Liver (tissue), 9 donors: ENCODE measurements around the gene ZNF555. TPM values are rescaled to one million over a fixed set of nuclear protein-coding genes. Genes with fewer than 3 reads are reported as not detected.

Source experiments
- DNase-seq: peaks from one replicate; pipeline ENCODE4 v3.0.0-alpha.2; 2017; ENCODE audit warnings: low spot score
- H3K27ac ChIP-seq, 2 donors: one replicate each; pipeline ENCODE4 v1.7.0; 2013; ENCODE audit warnings: inconsistent platforms in 2 of 2, low read length in 2 of 2, control low read depth in 1 of 2, low read depth in 1 of 2, mild to moderate bottlenecking in 1 of 2
- H3K27me3 ChIP-seq, 4 donors: one replicate each; pipeline versions ENCODE4 v1.6.1 to v1.7.0; 2013; ENCODE audit warnings: low read length in 3 of 4, inconsistent platforms in 1 of 4, mild to moderate bottlenecking in 1 of 4, moderate library complexity in 1 of 4; ENCODE audit not compliant: control insufficient read depth in 4 of 4, insufficient read depth in 4 of 4
- H3K36me3 ChIP-seq, 4 donors: one replicate each; pipeline versions ENCODE4 v1.6.1 to v1.7.0; 2013; ENCODE audit warnings: low read length in 3 of 4, mild to moderate bottlenecking in 3 of 4, low read depth in 1 of 4, moderate library complexity in 1 of 4; ENCODE audit not compliant: control insufficient read depth in 4 of 4, insufficient read depth in 3 of 4
- H3K4me1 ChIP-seq, 4 donors: one replicate each; pipeline versions ENCODE4 v1.6.1 to v1.7.0; 2013; ENCODE audit warnings: low read length in 3 of 4, mild to moderate bottlenecking in 3 of 4, moderate library complexity in 1 of 4; ENCODE audit not compliant: control insufficient read depth in 4 of 4, insufficient read depth in 4 of 4
- H3K4me3 ChIP-seq, 3 donors: one replicate each; pipeline versions ENCODE4 v1.6.1 to v1.7.0; 2013; ENCODE audit warnings: low read length in 3 of 3, control low read depth in 1 of 3, low read depth in 1 of 3, mild to moderate bottlenecking in 1 of 3
- H3K9ac ChIP-seq, 2 donors: one replicate each; pipeline ENCODE4 v1.7.0; 2013; ENCODE audit warnings: low read length in 2 of 2, mild to moderate bottlenecking in 2 of 2, moderate library complexity in 2 of 2, control low read depth in 1 of 2, low read depth in 1 of 2
- H3K9me3 ChIP-seq, 4 donors: one replicate each; pipeline versions ENCODE4 v1.6.1 to v1.7.0; 2013; ENCODE audit warnings: low read length in 3 of 4; ENCODE audit not compliant: control insufficient read depth in 4 of 4
- ATF3 ChIP-seq: IDR thresholded peaks from 2 replicates; pipeline ENCODE4 v1.6.1; 2016; ENCODE audit warnings: antibody characterized with exemption
- EGR1 ChIP-seq, 2 donors: IDR thresholded peaks; 2 replicates each; pipeline ENCODE4 v1.6.1; 2016 to 2018; ENCODE audit warnings: antibody characterized with exemption in 2 of 2, low read depth in 2 of 2
- FOXA1 ChIP-seq: IDR thresholded peaks from 2 replicates; pipeline ENCODE4 v1.6.1; 2016; ENCODE audit warnings: antibody characterized with exemption
- FOXA2 ChIP-seq: IDR thresholded peaks from 2 replicates; pipeline ENCODE4 v1.6.1; 2016; ENCODE audit warnings: antibody characterized with exemption
- HNF4G ChIP-seq: IDR thresholded peaks from 2 replicates; pipeline ENCODE4 v1.6.1; 2016; ENCODE audit warnings: antibody characterized with exemption
- JUND ChIP-seq, 2 donors: IDR thresholded peaks; 2 replicates each; pipeline ENCODE4 v1.6.1; 2016; ENCODE audit warnings: antibody characterized with exemption in 2 of 2
- NR2F2 ChIP-seq: IDR thresholded peaks from 2 replicates; pipeline ENCODE4 v1.6.1; 2016; ENCODE audit warnings: antibody characterized with exemption
- RAD21 ChIP-seq, 2 donors: IDR thresholded peaks; 2 replicates each; pipeline ENCODE4 v1.6.1; 2016; ENCODE audit warnings: antibody characterized with exemption in 2 of 2, mild to moderate bottlenecking in 2 of 2
- RXRA ChIP-seq, 2 donors: IDR thresholded peaks; 2 replicates each; pipeline ENCODE4 v1.6.1; 2017 to 2018; ENCODE audit warnings: antibody characterized with exemption in 2 of 2, mild to moderate bottlenecking in 1 of 2
- SP1 ChIP-seq: IDR thresholded peaks from 2 replicates; pipeline ENCODE4 v1.6.1; 2018; ENCODE audit warnings: antibody characterized with exemption, mild to moderate bottlenecking
- TAF1 ChIP-seq: conservative IDR thresholded peaks from 2 replicates; pipeline ENCODE4 v1.6.1; 2016; ENCODE audit warnings: antibody characterized with exemption, mild to moderate bottlenecking
- YY1 ChIP-seq: IDR thresholded peaks from 2 replicates; pipeline ENCODE4 v1.6.1; 2016; ENCODE audit warnings: antibody characterized with exemption, mild to moderate bottlenecking
- ZBTB33 ChIP-seq: IDR thresholded peaks from 2 replicates; pipeline ENCODE4 v1.6.1; 2016; ENCODE audit warnings: antibody characterized with exemption
- WGBS: extraction: QIAGEN DNeasy Blood & Tissue Kit; methylation state at CpG from one replicate; pipeline ENCODE4 v1.1.7; 2013; 5-methylcytosine and 5-hydroxymethylcytosine counted together
- polyA plus RNA-seq, 2 donors: library from polyadenylated mRNA; stranded (reverse) in 1 of 2; unstranded in 1 of 2; fragments of 200-250 nt in 1 of 2; fragments of >200 nt in 1 of 2; fragmentation: Nextera tagmentation in 1 of 2; extraction: Ambion mirVana in 1 of 2; gene quantifications; one replicate each; pipeline versions ENCODE4 v1.2.1 to v1.2.3, GENCODE V29; 2013 to 2015
- total RNA-seq, 2 donors: library from RNA; depleted of rRNA; stranded (reverse); fragments of >200 nt; gene quantifications; one replicate each; pipeline ENCODE4 v1.2.3, GENCODE V29; 2014
- TF ChIP-seq, protein P1 (sequence below): IDR thresholded peaks from 2 replicates; pipeline ENCODE4 v1.6.1; 2016; ENCODE audit warnings: antibody characterized with exemption
- TF ChIP-seq, protein P2 (sequence below): fragments of 150-350 bp; IDR thresholded peaks from 2 replicates; pipeline ENCODE4 v1.5.1; 2017; ENCODE audit warnings: improper control_type of control experiment, low read depth, low read length; ENCODE audit not compliant: missing input control
- donor health status: healthy.
- donor health status: healthy.
- donor health status: healthy.
- donor health status: healthy.
- donor health status: healthy.

Gene ZNF555
- total and polyA plus RNA-seq, 4 donors = 1.3 to 2.8 (median 2.2) TPM

GRCh38 chr19:2845107-2845506 lies 3.8 kb downstream of the ZNF555 start:
- peaks cover 11 to 21% (median 16%) of the 10 kb centered on the region in 4 donors for H3K9me3 ChIP-seq
- no peak for DNase-seq
- H3K36me3 ChIP-seq = peaks cover 2 to 4% (median 3%) of the 10 kb centered on the region in 4 donors
- H3K4me1 ChIP-seq = peaks cover 0 to 6% (median 3%) of the 10 kb centered on the region in 4 donors
- no peak overlapping the region for H3K9ac ChIP-seq
- H3K27ac ChIP-seq = no peak overlapping the region
- H3K4me3 ChIP-seq = no peak overlapping the region
- WGBS = 98% methylated on average over 2 of the region's 2 CpGs
- H3K27me3 ChIP-seq = no peaks in the 10 kb centered on the region
- TF ChIP-seq SP1 (no peak), YY1 (no peak), ZBTB33 (no peak), HNF4G (no peak), EGR1 (IDR thresholded peaks at IDR 0.05; ENCODE audit: low read depth in 2 of 2) (no peak), FOXA2 (no peak), RAD21 (IDR thresholded peaks at IDR 0.05) (no peak), RXRA (IDR thresholded peaks at IDR 0.05) (no peak)
- TF ChIP-seq, protein P1, sequence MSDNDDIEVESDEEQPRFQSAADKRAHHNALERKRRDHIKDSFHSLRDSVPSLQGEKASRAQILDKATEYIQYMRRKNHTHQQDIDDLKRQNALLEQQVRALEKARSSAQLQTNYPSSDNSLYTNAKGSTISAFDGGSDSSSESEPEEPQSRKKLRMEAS = no peak
- TF ChIP-seq, protein P2, sequence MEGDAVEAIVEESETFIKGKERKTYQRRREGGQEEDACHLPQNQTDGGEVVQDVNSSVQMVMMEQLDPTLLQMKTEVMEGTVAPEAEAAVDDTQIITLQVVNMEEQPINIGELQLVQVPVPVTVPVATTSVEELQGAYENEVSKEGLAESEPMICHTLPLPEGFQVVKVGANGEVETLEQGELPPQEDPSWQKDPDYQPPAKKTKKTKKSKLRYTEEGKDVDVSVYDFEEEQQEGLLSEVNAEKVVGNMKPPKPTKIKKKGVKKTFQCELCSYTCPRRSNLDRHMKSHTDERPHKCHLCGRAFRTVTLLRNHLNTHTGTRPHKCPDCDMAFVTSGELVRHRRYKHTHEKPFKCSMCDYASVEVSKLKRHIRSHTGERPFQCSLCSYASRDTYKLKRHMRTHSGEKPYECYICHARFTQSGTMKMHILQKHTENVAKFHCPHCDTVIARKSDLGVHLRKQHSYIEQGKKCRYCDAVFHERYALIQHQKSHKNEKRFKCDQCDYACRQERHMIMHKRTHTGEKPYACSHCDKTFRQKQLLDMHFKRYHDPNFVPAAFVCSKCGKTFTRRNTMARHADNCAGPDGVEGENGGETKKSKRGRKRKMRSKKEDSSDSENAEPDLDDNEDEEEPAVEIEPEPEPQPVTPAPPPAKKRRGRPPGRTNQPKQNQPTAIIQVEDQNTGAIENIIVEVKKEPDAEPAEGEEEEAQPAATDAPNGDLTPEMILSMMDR = no peak

DNA sequence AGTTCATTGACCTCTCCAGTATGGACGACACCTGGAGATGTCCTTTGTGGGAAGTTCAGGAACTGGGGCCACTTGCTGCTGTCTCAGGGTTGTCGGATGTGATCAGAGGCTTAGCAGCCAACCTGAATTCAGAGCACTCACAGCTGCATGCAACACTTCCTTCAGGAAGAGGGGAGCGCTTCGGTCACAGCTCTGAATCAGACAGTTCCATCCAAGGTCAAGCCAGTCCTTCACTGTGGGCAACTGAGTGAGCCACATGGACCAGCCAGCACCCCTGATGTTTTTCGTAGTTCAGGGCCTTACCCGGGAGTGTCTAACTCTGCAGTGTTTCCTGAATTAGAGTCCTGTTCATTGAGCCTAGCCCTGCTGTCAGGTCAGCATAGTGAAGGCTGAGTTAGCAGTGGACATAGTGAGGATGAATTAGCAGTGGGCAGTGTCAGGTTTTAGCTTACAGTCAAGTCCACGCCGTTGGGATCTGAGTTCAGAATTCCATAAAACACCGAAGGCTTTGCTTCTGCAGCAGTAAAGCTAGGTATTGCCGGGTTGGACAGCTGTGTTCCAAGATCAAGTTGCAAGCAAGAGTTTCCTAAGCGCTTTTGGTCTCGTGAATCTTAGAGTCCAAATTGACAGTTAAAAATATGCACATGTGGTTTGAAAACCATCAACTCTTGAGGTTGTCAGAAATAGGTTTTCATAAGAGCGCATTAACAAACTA lies 5.1 kb downstream of the ZNF555 start:
- peaks cover 5 to 14% (median 10%) of the 10 kb centered on the region in 4 donors for H3K36me3 ChIP-seq
- H3K9ac ChIP-seq = no peak overlapping the region
- peak overlapping the region in 1 of 3 donors; percentile 33 for H3K4me3 ChIP-seq
- H3K27ac ChIP-seq = no peak overlapping the region
- TF ChIP-seq RAD21 (IDR thresholded peaks at IDR 0.05) (no peak), NR2F2 (no peak), RXRA (IDR thresholded peaks at IDR 0.05) (no peak), FOXA1 (no peak), TAF1 (no peak), JUND (IDR thresholded peaks at IDR 0.05) (no peak), YY1 (no peak), ATF3 (no peak), ZBTB33 (no peak), HNF4G (no peak), FOXA2 (no peak), EGR1 (IDR thresholded peaks at IDR 0.05; ENCODE audit: low read depth in 2 of 2) (no peak)
- TF ChIP-seq, protein P1 = no peak
- WGBS = 92% methylated on average over 13 of the region's 13 CpGs
- no peak for DNase-seq
- peaks cover 15 to 27% (median 23%) of the 10 kb centered on the region in 4 donors for H3K9me3 ChIP-seq
- H3K27me3 ChIP-seq = no peaks in the 10 kb centered on the region
- peaks cover 0 to 6% (median 3%) of the 10 kb centered on the region in 4 donors for H3K4me1 ChIP-seq
